GM23248 (cell line): ENCODE data around the gene TMEM129.

Experiments used
- EZH2 ChIP-seq: fragments of 200-600 bp; sonication (generic); IDR thresholded peaks from 2 replicates; pipeline ENCODE4 v1.6.1; 2018; ENCODE audit warnings: antibody characterized with exemption, mild to moderate bottlenecking; ENCODE audit not compliant: insufficient read depth, poor library complexity, severe bottlenecking
- EZH2phosphoT487 ChIP-seq: fragments of 200-600 bp; sonication (generic); IDR thresholded peaks from 2 replicates; pipeline ENCODE4 v1.6.1; 2018; ENCODE audit warnings: antibody characterized with exemption, moderate library complexity, mild to moderate bottlenecking, low read depth; ENCODE audit not compliant: insufficient read depth

- TF ChIP-seq EZH2 (no peak), EZH2phosphoT487 (no peak)
Measured at GRCh38 chr4:1737666-1738065, 16.5 kb upstream of the TMEM129 start.
